HG02588 (cell line): ENCODE results near the gene KIZ.

ENCODE experiments used
- ATAC-seq: cut with Tn5 transposase; IDR thresholded peaks from one replicate; pipeline ENCODE4 v1.9.1; 2021; ENCODE audit warnings: mild to moderate bottlenecking, moderate library complexity; ENCODE audit not compliant: unreplicated experiment

KIZ gene

DNA sequence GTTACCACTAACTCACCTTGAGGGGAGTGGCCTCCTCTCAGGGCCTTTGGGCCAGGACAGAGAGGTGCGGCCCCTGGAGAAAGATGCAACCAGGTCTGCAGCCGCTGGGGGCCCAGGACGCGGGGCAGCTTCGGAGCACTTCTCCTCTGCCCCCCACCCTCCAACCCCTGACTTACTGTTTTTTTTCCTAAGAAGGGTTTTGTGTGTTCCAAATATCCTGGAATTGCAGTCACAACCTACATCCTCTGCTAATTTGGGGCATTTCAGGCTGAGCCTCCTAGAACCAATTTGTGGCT lies 21.5 kb upstream of the KIZ start:
- ATAC-seq: no peak

DNA sequence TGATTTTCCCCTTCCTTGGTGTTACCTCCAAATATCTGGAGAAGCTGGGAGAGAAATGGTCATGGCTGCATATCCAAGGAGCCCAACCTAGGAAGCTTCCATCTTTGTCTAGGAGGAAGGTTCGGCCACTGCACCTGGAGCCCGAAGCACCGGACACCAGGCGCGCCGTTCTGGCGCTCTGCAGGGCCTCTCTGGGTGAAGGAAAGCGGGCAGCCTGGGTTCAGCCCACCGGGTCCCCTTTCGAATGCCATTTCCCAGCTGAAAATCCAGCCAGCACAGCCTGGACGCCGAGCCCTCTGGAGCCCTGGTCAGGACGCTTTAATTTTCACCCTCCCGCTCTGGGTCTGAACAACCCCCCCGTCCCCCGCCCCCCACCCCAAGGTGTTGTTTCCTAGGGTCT lies 21.0 kb upstream of the KIZ start:
- ATAC-seq: no peak

DNA sequence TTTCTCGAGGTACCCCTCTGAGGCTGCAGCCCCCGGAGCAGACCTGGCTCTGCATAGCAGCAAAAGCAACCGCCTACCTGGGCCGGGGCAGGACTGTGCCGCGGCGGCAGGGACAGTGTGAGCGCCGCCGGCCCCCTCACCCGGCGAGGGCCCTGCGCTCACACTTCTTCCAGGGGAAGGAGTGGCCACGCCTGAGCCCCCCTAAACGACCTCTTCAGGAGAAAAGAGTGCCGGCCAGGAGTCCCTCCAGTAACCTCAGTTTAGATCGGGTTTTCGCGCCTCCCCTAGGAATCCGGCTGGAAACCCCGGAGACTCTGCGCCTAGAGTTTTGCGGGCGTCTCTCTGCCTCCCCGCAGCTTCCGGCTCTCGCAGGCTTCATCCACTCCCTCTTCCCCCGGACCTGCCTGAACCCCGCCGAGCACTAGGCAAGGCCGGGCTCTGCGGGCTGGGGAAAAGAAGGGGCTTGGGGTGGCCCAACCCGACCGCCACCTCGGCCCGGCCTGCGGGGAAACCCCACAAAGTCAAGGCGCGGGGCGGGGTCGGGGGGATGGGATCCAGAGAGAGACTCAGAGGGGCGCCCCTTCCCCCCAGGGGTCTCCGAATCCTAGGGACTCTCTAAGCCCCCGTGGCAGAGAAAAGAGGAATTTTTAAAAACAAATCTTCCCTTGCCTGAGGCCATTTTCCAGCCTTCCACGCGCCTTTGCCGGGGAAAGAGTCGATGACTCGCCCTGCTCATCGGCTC lies 20.3 kb upstream of the KIZ start:
- no peak for ATAC-seq

DNA sequence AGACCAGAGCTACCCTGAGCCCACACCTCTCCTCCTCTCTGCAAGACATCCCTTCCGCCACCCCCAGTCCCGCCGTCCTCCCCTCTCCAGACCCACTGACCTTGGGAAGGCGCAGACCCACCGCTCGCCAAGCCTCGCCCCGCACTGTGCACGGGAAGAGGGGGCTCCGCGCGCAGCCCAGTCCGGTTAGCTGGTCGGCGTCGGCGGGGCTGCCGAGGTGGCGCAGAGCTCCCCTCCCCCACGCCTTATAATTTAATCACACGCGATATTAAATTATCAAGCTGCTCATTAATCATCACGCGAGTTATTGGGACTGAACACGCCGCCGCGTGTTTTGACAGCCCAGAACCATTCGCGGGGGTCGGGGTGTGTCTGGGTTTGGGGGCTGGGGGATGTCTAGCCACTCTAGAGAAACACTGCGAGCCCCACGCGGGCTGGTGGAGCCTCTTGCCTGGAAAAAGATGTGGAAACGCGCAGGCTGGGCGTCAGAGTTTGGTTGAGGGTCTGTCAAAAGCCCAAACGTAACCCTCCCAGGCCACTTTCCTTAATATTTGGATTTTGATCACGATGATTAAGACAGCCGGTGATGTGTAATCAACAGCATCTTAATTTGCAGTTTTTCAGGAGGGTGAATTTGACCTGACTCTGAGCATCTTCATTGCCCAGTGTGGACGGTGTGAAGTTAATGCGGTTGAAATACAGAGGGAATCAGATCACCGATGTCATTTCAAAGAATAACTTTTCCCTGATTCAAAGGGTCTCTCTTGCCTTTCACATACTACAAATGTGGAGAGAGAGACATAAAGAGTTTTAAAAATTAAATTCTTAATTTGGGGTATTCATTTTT lies 19.5 kb upstream of the KIZ start, which contains the start of gene LINC00237:
TSS of gene LINC00237 (minus strand) at position 188 of the 847 bp plus-strand sequence.
- no peak for ATAC-seq

DNA sequence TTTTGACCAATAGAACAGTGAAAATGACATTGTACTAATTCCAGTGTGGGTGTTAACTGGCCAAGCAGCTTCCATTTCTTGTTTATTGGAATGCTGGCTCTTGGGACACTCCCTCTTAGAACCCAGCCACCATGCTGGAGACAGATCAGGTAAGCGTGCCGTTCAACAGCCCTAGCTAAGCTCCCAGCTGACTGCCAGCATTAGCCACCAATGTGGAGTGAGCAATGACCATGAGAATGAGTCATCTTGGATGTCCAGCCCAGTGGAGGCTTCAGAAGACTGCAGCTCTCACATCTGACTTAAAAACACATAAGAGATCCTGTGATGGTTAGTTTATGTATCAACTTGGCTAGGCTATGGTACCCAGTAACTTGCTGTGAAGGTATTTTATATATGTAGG lies 16.7 kb upstream of the KIZ start:
- ATAC-seq: no peak

DNA sequence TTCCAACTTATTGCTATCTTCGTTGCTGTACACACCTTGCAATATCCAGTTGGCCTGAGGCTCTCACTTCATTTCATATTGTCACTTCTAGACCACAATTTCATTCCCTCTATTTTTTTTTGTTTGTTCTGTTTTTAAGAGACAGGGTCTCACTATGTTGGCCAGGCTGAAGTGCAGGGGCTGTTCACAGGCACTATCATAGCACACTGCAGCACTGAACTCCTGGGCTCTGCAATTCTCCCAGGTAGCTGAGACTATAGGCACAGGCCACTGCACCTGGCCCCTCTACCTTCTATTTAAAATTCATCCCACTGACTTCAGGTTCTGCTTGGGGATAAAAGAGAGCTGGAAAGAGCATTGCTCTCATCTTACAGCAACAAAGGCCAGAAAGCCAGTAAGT lies 15.1 kb upstream of the KIZ start:
- ATAC-seq: no peak

DNA sequence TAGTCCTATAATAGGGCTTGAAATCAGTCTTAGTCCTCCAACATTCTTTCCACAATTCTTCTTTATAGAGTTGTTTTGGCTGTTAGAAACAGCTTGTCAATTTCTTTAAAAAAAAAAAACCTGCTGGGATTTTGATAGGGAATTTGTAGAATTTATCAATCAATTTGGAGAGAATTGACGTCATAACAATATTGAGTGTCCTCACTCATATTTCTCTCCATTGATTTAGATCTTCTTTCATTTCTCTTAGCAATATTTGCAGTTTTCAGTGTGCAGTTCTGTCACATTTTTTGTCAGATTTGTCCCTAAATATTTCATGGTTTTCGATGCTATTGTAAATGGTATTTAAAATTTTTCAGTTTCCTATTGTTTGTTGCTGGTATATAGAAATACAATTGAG lies 14.5 kb upstream of the KIZ start:
- ATAC-seq: no peak

DNA sequence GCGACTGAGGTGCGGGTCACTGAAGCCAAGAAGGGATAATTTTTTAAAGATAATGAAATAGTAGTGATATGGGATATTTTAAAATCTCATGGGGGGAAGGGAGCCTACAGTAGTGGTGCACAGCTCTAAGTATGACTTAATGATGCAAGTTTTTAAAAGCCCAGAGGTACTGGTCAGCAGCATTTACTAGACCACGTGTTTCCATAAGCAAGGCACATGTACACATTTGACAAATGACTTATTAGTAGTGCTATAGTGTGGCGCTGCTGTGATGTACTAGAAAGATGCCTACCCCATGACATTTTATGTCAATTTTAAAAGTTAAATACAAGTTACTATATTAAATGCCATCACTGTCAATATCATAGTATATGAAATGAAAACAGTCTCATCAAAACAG lies 12.2 kb upstream of the KIZ start:
- ATAC-seq: no peak

DNA sequence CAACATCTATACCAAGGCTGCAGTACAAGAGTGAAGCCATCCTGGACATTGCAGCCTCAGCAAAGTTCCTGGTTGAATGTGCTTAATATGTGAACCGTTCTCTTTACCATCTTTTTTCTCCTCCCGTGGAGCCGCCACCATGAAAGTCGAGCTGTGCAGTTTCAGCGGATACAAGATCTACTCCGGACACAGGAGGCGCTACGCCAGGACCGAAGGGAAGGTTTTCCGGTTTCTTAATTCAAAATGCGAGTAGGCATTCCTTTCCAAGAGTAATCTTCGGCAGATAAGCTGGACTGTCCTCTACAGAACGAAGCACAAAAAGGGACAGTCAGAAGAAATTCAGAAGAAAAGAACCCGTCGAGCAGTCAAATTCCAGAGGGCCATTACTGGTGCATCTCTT lies 11.3 kb upstream of the KIZ start:
- ATAC-seq: no peak

DNA sequence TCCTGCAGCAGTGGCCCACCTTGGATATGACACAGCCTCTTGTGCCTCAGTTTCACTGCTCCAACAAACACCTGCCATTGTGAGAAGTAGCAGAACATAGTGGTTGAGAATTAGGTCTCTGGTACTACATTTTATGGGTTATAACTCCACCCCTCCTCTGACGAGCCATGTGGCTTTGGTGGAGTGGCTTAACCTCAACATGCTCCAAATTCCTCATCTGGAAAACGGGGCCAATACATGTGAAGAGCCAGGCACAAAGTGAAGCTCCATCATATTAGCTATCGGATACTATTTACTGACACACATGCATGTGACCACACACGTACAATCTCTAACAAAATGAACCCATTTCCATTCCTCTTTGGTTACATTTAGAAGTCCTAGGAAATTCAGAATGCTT lies 8.4 kb upstream of the KIZ start:
- no peak for ATAC-seq

DNA sequence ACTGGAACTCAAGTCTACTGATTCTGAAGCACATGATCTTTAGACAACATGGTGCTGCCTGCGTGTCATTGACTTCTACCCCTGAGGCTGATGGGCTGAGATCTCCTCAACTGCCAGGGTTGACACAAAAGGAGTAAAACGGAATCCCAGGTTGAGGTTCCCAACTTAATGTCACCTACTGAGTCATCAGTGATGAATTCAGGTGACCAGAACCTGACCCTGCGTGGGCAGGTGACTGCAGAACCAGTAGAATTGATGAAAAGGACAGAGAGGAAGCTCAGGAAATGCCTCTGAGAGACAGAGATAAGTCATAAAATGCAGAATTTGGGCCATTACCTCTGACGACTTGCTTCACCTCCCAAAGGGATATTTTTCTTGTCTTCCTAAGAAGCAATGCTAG lies 7.7 kb upstream of the KIZ start:
- no peak for ATAC-seq

DNA sequence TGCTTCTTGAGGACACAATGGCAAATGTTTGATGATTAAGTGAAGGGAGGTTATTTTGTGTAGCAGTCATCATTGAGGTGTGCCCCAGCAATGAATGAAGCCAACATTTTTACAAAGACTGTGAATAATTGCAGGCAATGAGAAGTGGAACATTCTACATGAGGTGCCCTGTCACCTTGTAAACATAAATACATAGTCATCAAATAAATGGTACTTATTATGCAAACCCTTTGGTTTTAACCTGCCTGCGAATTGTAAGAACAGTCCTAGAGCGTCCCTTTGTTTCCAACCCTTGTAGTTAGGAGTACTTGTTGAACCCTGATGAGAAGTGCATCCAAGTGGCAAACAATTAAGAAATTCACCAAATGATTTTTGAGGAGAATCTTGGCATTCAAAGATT lies 7.1 kb upstream of the KIZ start:
- no peak for ATAC-seq

DNA sequence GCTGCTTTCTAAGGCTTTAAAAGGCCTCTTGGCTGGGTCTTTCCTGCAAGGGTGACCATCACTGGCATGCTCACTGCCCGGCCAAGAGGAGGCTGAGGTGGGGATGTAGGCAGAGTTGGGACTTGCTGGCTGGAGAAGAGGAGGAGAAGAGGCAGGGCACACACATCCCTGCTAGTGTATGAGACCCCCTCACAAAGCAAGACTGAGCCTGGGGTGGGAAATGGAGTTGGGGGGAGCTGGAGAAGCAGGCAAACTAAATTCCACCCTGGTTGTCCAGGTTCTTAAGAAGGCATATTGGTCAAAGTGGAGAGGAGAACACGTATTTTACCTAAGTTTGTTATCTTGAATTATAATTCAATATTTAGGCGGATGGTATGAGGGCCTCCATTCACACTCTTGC lies 1.7 kb upstream of the KIZ start:
- ATAC-seq: no peak

DNA sequence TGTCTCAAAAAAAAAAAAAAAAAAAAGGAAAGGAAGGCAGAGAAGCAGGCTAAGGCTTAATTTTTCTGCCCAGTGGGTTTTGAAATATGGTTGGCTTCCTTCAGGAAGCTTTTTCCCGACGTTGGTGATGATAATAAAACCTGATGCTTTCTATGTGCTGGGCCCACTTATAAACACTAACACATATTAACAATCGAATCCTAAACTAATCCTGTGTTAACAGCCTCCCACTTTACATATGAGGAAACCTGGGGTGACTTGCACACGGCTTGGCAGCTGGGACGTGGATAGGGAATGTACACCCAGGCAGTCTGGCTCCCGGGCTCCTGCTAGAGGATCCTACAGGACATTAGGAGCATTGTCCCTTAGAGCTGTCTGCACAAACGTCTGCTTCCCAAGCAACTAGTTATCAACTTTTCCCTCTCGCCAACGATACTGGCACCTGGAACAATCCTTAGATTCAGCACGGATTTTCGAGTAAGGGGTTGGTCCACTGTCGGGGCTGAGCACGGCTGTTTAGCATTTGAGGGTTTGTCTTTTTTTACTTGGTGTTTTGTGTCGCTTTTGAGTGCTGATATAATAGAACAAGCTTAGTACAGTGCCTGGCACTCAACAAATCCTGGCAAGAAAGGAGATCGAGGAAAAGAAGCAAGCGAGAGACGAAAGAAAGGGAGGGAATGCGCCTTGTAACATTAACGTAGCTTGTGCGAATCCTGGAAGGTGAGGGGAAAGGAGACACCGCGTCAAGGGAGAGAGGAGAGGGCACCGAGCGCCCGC lies 622 bp upstream of the KIZ start:
- ATAC-seq: peak; percentile 18

DNA sequence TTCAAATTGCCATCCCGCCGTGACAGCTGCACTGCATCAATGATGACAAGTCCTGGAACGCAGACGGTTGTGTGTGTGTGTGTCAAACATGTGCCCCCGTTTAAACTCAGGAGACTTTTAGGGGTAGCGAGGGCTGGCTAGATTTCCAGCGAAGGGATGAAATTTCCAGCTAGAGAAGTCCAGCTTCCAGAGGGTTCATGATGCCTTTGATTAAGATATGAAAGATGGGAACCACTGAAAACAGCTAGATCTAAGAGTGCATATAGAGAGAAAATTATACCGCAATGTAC lies 644 bp downstream of the KIZ start:
- no peak for ATAC-seq

DNA sequence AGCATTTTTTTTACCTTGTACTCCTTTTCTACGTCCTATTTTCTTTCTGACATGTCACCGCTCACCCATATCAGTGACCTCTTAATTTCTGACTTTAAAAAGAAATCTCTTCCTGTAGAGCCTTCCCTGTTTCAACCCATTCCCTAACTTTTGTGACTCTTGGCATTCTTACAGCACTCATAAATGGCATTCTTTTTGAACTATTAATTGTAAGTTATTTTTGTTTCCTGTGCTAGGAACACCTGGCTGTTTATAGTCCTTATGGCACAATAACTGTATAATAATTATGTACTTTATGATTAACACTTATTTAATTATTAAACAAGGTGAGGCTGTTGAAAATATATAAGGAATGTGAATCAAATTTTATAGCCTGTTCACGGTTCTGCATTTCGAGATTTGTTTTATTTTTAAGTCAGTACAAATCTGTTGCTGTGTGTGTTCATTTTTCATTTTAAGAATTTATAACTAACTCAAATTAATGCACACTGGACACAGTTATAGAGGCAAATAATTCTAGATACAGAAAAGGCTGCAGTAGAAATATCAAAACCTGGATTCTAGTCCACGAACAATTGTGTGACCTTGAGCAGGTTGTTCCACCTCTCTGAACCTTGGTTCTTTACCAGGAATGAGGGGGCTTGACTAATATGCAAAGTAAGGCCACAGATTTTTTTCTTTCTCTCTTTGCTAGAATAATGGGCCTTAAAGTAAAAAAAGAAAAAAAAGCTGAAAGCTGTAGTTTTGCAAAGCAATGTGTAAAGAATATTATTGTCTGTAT lies 1.5 kb downstream of the KIZ start:
- no peak for ATAC-seq

DNA sequence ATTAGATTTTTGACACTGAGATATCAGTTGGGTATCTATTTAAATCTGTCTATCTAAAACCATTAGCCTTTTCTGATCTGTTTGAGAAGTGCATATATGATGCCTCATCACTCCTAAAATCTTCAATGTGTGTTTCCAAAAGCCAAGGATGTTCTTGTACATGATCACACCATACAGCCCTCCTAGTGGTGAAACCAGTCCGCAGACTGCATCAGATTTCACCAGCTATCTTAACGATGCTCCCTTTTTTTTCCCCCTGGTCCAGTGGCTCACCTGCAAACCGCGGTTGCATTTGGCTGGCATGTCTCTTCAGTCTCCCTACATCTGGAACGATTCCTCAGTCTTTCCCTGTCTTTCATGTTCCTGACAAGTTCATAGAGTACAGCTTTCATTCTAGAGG lies 4.0 kb downstream of the KIZ start:
- ATAC-seq: no peak

DNA sequence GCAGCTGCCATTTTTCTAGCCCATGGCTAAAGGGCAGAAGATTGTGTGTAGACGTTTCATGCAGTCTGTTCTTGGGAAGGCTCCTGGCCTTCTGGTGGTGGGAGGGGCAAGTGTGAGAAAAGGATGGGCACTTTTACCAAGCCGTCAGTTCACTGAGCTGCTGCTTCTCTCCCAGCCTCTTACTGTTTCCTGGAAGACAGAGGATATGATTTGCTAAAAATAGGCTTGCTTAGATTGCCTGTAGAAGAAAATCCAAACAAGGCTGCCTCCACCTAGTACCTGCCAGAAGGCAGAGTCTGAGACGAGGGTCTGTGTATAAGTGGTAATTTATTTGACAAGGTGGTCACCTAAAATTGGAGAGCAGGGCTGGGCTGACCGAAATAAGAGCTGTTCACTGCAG lies 7.5 kb downstream of the KIZ start:
- no peak for ATAC-seq

DNA sequence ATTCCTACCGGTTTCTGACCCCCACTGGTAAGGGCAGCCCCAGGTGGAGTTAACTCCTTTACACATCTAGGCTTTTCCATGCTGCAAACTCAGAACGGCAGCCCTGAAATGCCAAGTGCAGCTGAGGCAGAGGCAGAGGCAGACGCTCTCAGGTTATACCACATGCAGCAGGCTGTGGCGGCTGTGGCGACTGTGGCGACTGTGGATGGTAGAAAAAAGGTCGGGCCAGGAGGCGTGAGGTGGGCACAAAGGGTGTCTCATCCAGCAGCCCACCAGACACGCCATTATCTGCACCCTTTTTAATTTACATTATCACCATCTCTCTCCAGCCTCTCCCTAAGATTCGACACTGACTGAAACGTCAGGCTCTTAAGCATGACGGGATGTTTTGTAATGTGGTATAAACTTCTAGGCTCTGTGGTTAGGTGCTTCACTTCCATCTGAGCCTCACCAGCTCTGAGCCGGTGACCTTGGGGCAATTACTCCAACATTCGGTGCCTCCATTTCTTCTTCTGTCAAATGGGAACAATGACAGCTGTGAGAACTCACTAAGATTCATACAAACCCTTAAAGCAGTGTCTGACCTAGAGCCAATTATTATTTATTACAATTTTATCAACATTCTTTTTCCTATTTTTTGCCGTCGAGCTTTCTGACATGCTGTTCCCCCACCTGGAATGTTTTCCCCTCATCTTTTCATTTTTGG lies 8.2 kb downstream of the KIZ start:
- ATAC-seq: no peak

DNA sequence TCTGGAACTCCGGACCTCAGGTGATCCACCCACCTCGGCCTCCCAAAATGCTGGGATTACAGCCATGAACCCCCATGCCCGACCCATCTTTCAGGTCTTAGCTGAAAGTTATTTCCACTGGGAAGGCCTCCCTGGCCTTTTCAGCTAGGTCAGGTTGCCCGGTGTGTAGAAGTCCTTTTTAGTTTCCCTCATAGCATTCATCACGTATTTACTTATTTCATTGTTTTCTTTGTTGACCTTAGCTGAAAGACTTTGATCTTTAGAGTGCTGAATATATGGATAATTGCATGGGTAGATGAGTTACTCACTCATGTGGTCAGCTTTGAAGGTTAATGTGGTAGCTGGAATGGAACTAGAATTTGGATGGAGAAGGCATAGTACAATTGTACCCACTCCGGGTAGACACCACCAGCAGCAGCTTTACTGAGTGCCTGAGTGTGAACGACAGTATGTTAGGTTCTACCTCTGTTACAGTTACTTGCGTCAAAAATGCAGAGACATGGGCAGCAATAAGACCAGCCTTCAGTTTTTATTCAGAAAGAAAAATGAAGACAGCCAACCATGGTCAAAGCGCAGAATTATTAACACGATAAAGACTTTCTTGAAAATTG lies 9.1 kb downstream of the KIZ start:
- no peak for ATAC-seq
